NCI-H524 (cell line): ENCODE data around the gene AGA.

ENCODE experiments used
- DNase-seq, 2 experiments: peaks; one replicate each; lab custom pipeline; 2025; lab: John Stamatoyannopoulos, UW

AGA gene

DNA sequence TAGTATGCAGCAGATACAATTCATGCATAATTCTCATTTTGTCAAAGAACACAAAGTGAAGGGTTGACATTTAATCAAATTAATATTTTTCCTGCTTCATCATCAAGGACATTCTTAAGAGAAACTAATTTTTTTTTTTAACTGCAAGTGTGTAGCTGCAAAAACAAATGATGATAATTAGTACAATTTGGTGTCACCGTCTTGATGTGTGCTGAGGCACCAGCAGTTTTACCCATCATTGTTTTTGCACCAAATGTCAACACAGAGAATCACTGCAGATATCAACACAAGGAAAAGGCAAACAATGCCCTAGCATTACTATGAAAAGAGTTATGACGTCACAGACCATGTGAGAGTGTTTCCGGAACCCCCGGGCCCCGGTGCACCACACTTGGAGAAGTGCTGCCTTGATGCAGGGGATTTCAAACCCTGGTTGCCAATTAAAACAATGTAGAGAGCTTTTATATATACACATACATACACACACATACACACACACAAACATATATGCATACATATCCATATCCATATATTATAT lies 55.9 kb downstream of the AGA start:
- no peak for DNase-seq

- no peak for DNase-seq
These were observed 56.5 kb downstream of the AGA start for GRCh38 chr4:177385576-177386277.

DNA sequence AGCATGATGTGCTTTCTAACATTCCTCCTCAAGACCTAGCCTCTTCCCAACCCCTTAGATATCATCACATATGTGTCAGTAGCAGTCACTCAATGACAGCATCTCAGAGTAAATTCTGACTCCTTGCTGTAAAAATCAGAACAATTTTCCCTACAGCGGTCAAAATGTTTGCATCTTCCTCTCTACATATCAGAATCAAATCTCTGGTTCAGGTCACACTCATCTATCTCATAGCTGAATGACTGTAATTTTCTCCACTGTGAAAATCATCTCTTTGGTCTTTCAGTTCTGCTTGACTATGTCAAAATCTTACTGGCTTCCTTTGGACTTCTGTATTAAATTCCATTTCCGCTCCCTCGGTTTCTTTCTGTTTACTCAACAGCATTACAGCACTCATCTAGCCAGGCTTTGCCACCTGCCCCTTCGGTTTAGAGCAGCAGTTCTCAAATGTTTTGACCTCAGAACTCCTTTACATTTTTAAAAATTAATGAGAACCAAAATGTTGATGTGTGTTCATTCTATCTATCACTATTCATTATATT lies 57.3 kb downstream of the AGA start:
- DNase-seq, result no peak

DNA sequence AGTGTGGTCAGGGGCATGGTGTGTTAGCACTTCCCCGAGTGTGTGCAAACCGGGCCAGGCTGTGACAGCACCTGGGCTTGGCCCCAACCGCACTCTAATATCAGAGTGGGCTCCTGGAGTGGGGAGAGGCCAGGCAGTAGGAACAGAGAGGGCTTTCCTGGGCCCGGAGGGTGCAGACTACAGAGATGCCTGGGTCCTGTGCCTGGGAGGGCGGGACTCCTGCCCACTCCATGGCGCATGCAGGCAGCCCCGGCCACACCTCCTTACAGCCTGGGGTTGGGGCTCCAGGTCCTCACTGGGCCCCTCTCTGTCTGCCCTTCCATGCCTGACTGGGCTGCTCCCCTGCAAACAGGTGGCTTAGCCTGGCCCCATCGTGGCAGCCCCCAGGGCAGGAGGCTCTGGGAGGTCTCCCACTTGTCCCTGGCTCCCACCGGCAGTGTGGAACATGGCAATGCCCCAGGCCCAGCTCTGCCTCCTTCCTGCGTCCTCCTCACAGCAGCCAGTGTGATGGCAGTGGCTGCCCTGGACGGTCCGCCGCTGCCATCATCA lies 60.4 kb downstream of the AGA start:
- no peak for DNase-seq
